Gastrocnemius medialis (tissue), 4 donors: Measurements from ENCODE around the gene CXorf58.

Experiments used
- CTCF ChIP-seq, 5 experiments: fragments of 450-650 bp in 3 of 5; fragments of 200-600 bp in 2 of 5; sonication (generic) in 2 of 5; IDR thresholded peaks in 4 of 5; conservative IDR thresholded peaks in 1 of 5; 1 replicate in 4 of 5; 2 replicates in 1 of 5; pipeline ENCODE4 v1.5.1; 2016 to 2019; ENCODE audit warnings: antibody characterized with exemption in 5 of 5, mild to moderate bottlenecking in 3 of 5, moderate library complexity in 3 of 5
- POLR2A ChIP-seq, 2 donors: fragments of 450-650 bp; IDR thresholded peaks; one replicate each; pipeline ENCODE4 v1.6.1; 2017; ENCODE audit warnings: antibody characterized with exemption in 2 of 2, mild to moderate bottlenecking in 2 of 2, moderate library complexity in 2 of 2

GRCh38 chrX:23935106-23935505 lies 27.3 kb downstream of the CXorf58 start:
- TF ChIP-seq CTCF (IDR thresholded peaks at IDR 0.05 in 4 of 5, conservative IDR thresholded peaks at IDR 0.05 in 1 of 5) (no peak), POLR2A (IDR thresholded peaks at IDR 0.05) (no peak)
